IPS-NIHi11 (cell line): ENCODE results near the gene PRKN.

Experiments used
- DNase-seq: peaks from one replicate; pipeline ENCODE4 v3.0.0; 2012; ENCODE audit warnings: mixed read lengths, low spot score

PRKN gene

GRCh38 chr6:161444464-161444863 lies 1283.1 kb downstream of the PRKN start:
- peak; percentile 23 for DNase-seq

GRCh38 chr6:161443848-161444247 lies 1283.7 kb downstream of the PRKN start:
- peak; percentile 57 for DNase-seq

- no peak for DNase-seq
Measured at GRCh38 chr6:161442420-161442819, 1285.1 kb downstream of the PRKN start.

GRCh38 chr6:161440299-161440698 lies 1287.3 kb downstream of the PRKN start:
- no peak for DNase-seq

- DNase-seq = no peak
Measured at GRCh38 chr6:161439093-161439492, 1288.5 kb downstream of the PRKN start.

GRCh38 chr6:161438430-161439030 lies 1289.0 kb downstream of the PRKN start:
- DNase-seq = no peak

GRCh38 chr6:161437851-161438250 lies 1289.7 kb downstream of the PRKN start:
- no peak for DNase-seq

GRCh38 chr6:161436106-161436876 lies 1291.3 kb downstream of the PRKN start:
- no peak for DNase-seq

- DNase-seq = no peak
Measured at GRCh38 chr6:161435748-161436070, 1291.9 kb downstream of the PRKN start.

- DNase-seq = no peak
Measured at GRCh38 chr6:161434921-161435747, 1292.4 kb downstream of the PRKN start.

GRCh38 chr6:161434350-161434749 lies 1293.2 kb downstream of the PRKN start:
- DNase-seq = no peak

- no peak for DNase-seq
Measured at GRCh38 chr6:161432546-161432945, 1295.0 kb downstream of the PRKN start.

GRCh38 chr6:161429921-161430490 lies 1297.6 kb downstream of the PRKN start:
- no peak for DNase-seq

- no peak for DNase-seq
Measured at GRCh38 chr6:161424421-161424820, 1303.1 kb downstream of the PRKN start.

GRCh38 chr6:161422710-161423680 lies 1304.6 kb downstream of the PRKN start:
- no peak for DNase-seq

GRCh38 chr6:161418463-161418945 lies 1309.1 kb downstream of the PRKN start:
- DNase-seq = peak; percentile 57

GRCh38 chr6:161417717-161418462 lies 1309.7 kb downstream of the PRKN start:
- DNase-seq = no peak

- no peak for DNase-seq
Measured at GRCh38 chr6:161415302-161415855, 1312.2 kb downstream of the PRKN start.

- no peak for DNase-seq
Measured at GRCh38 chr6:161414707-161415106, 1312.9 kb downstream of the PRKN start.

GRCh38 chr6:161414180-161414579 lies 1313.4 kb downstream of the PRKN start:
- DNase-seq = no peak
